CD4-positive, alpha-beta memory T cell (primary cell): Measurements from ENCODE around the gene PCDHGC4. TPM values are rescaled to one million over a fixed set of nuclear protein-coding genes. Genes with fewer than 3 reads are reported as not detected.

ENCODE experiments used
- CTCF ChIA-PET: fragments of 350-600 bp; sonication (Branson Sonifier 250); formaldehyde crosslinking; loops from one replicate; lab custom pipeline; 2021; ENCODE audit warnings: inconsistent platforms; ENCODE audit not compliant: partially characterized antibody; lab: Charles Lee
- POLR2A ChIA-PET: fragments of 350-600 bp; sonication (Branson Sonifier 250); formaldehyde crosslinking; loops from one replicate; lab custom pipeline; 2021; ENCODE audit not compliant: partially characterized antibody; lab: Charles Lee
- DNase-seq, 5 donors: peaks; one replicate each; pipeline versions ENCODE4 v3.0.0 to v3.0.0-alpha.2; 2020 to 2022; ENCODE audit warnings: mixed read lengths in 1 of 5
- H3K27ac ChIP-seq: one replicate; pipeline ENCODE4 v1.7.0; 2013; ENCODE audit warnings: low read depth, low read length
- H3K27me3 ChIP-seq: 2 replicates; pipeline ENCODE4 v1.7.0; 2013; ENCODE audit warnings: mild to moderate bottlenecking, low read length, moderate library complexity; ENCODE audit not compliant: insufficient read depth
- H3K36me3 ChIP-seq: 2 replicates; pipeline ENCODE4 v1.7.0; 2013; ENCODE audit warnings: mild to moderate bottlenecking, low read length, moderate library complexity; ENCODE audit not compliant: insufficient read depth
- H3K4me1 ChIP-seq: 2 replicates; pipeline ENCODE4 v1.7.0; 2013; ENCODE audit warnings: mild to moderate bottlenecking, low read length, moderate library complexity; ENCODE audit not compliant: insufficient read depth
- H3K4me3 ChIP-seq, 2 donors: one replicate each; pipeline ENCODE4 v1.7.0; 2013; ENCODE audit warnings: low read length in 2 of 2, mild to moderate bottlenecking in 1 of 2
- H3K9me3 ChIP-seq, 2 donors: one replicate each; pipeline ENCODE4 v1.7.0; 2013; ENCODE audit warnings: low read length in 2 of 2, control low read depth in 1 of 2; ENCODE audit not compliant: control insufficient read depth in 1 of 2
- H3K27ac Mint-ChIP-seq, 7 donors: one replicate each; pipeline ENCODE4 v1.8.0; 2020 to 2021; ENCODE audit warnings: mixed read lengths in 7 of 7, mild to moderate bottlenecking in 6 of 7, inconsistent platforms in 3 of 7, moderate library complexity in 3 of 7
- H3K27me3 Mint-ChIP-seq, 2 donors: one replicate each; pipeline ENCODE4 v1.8.0; 2020 to 2021; ENCODE audit warnings: mixed read lengths in 2 of 2
- H3K36me3 Mint-ChIP-seq, 2 donors: one replicate each; pipeline ENCODE4 v1.8.0; 2020 to 2021; ENCODE audit warnings: mixed read lengths in 2 of 2, inconsistent platforms in 1 of 2, mild to moderate bottlenecking in 1 of 2
- H3K4me1 Mint-ChIP-seq, 4 donors: one replicate each; pipeline ENCODE4 v1.8.0; 2020 to 2021; ENCODE audit warnings: mixed read lengths in 4 of 4, mild to moderate bottlenecking in 1 of 4
- H3K4me3 Mint-ChIP-seq, 8 donors: one replicate each; pipeline ENCODE4 v1.8.0; 2020 to 2021; ENCODE audit warnings: mixed read lengths in 8 of 8, mild to moderate bottlenecking in 7 of 8, moderate library complexity in 6 of 8, inconsistent platforms in 3 of 8
- H3K9me3 Mint-ChIP-seq, 8 donors: one replicate each; pipeline ENCODE4 v1.8.0; 2020 to 2021; ENCODE audit warnings: mixed read lengths in 8 of 8, mild to moderate bottlenecking in 5 of 8, inconsistent platforms in 3 of 8, moderate library complexity in 1 of 8
- intact Hi-C: fragments of 100-400 bp; cut with micrococcal nuclease; formaldehyde crosslinking; loops from one replicate; pipeline ENCODE4 v1.15.1; 2023
- polyA plus RNA-seq, 2 donors: library from polyadenylated mRNA; unstranded; fragments of 300-500 nt; fragmentation: Illumina TruSeq; gene quantifications; one replicate each; pipeline ENCODE4 v1.2.3, GENCODE V29; 2021
- total RNA-seq, 2 experiments: library from RNA; stranded (reverse); gene quantifications; one replicate each; pipeline ENCODE4 v1.2.3, GENCODE V29; 2021

Gene PCDHGC4
- total and polyA plus RNA-seq, 4 experiments from 2014 or later: 0.11 TPM; not detected in 3

GRCh38 chr5:141489841-141490240 is 5.0 kb downstream of the PCDHGC4 start:
- Mint-ChIP-seq H3K4me3 (peak overlapping the region in 1 of 8 donors; percentile 23), H3K9me3 (no peaks in the 10 kb centered on the region), H3K27ac (no peak overlapping the region), H3K36me3 (no peaks in the 10 kb centered on the region), H3K27me3 (peaks cover 70% of the 10 kb centered on the region in 2 donors), H3K4me1 (peaks cover 5 to 18% (median 13%) of the 10 kb centered on the region in 4 donors)
- Histone ChIP-seq H3K4me3 (no peak overlapping the region), H3K4me1 (peaks cover 26% of the 10 kb centered on the region), H3K27ac (no peak overlapping the region), H3K9me3 (no peaks in the 10 kb centered on the region), H3K36me3 (no peaks in the 10 kb centered on the region), H3K27me3 (peaks cover 52% of the 10 kb centered on the region)
- ChIA-PET POLR2A (no interaction called here), CTCF (interaction anchor here (1.7 kb wide), 1 partner anchor 68 kb away, joined by 3 read pairs; no protein-coding TSS in a partner anchor)
- no peak for DNase-seq
- intact Hi-C loops: no loop called here

GRCh38 chr5:141490271-141490670 is 5.4 kb downstream of the PCDHGC4 start:
- peaks cover 47% of the 10 kb centered on the region for H3K27me3 ChIP-seq
- H3K9me3 ChIP-seq: no peaks in the 10 kb centered on the region
- Mint-ChIP-seq H3K36me3 (no peaks in the 10 kb centered on the region), H3K4me3 (peak overlapping the region in 2 of 8 donors; percentile 23 to 78), H3K4me1 (peaks cover 5 to 16% (median 9%) of the 10 kb centered on the region in 4 donors), H3K27me3 (peaks cover 66 to 70% of the 10 kb centered on the region in 2 donors), H3K9me3 (no peaks in the 10 kb centered on the region), H3K27ac (no peak overlapping the region)
- H3K27ac ChIP-seq: no peak overlapping the region
- intact Hi-C loops: no loop called here
- DNase-seq: no peak
- POLR2A ChIA-PET: no interaction called here
- H3K36me3 ChIP-seq: no peaks in the 10 kb centered on the region
- CTCF ChIA-PET: interaction anchor here (1.7 kb wide), 1 partner anchor 68 kb away, joined by 3 read pairs; no protein-coding TSS in a partner anchor
- H3K4me1 ChIP-seq: peaks cover 22% of the 10 kb centered on the region
- no peak overlapping the region for H3K4me3 ChIP-seq

- ChIA-PET CTCF (no interaction called here), POLR2A (no interaction called here)
- Mint-ChIP-seq H3K36me3 (no peaks in the 10 kb centered on the region), H3K27ac (no peak overlapping the region), H3K4me3 (peak overlapping the region in 5 of 8 donors; percentile 42 to 78 (median 64)), H3K9me3 (no peaks in the 10 kb centered on the region), H3K27me3 (peaks cover 68 to 73% of the 10 kb centered on the region in 2 donors), H3K4me1 (peaks cover 8 to 19% (median 14%) of the 10 kb centered on the region in 4 donors)
- no peak for DNase-seq
- intact Hi-C loops: no loop called here
- Histone ChIP-seq H3K27me3 (peaks cover 42% of the 10 kb centered on the region), H3K36me3 (no peaks in the 10 kb centered on the region), H3K9me3 (no peaks in the 10 kb centered on the region), H3K4me3 (no peak overlapping the region), H3K4me1 (peaks cover 19% of the 10 kb centered on the region), H3K27ac (no peak overlapping the region)
Measured at GRCh38 chr5:141490771-141491170, 5.9 kb downstream of the PCDHGC4 start.

GRCh38 chr5:141491323-141492167 is 6.7 kb downstream of the PCDHGC4 start:
- Mint-ChIP-seq H3K27ac (no peak overlapping the region), H3K4me1 (peaks cover 8 to 19% (median 14%) of the 10 kb centered on the region in 4 donors), H3K4me3 (peak overlapping the region; percentile 27 to 76 (median 68)), H3K36me3 (no peaks in the 10 kb centered on the region), H3K27me3 (peaks cover 64 to 74% of the 10 kb centered on the region in 2 donors), H3K9me3 (no peaks in the 10 kb centered on the region)
- peaks cover 43% of the 10 kb centered on the region for H3K27me3 ChIP-seq
- intact Hi-C loops: no loop called here
- H3K27ac ChIP-seq: no peak overlapping the region
- H3K4me3 ChIP-seq: no peak overlapping the region
- no peaks in the 10 kb centered on the region for H3K36me3 ChIP-seq
- CTCF ChIA-PET: interaction anchor here (1.4 kb wide), 1 partner anchor 34 kb away, joined by 3 read pairs; no protein-coding TSS in a partner anchor
- H3K9me3 ChIP-seq: no peaks in the 10 kb centered on the region
- POLR2A ChIA-PET: no interaction called here
- peaks cover 19% of the 10 kb centered on the region for H3K4me1 ChIP-seq
- DNase-seq: no peak

GRCh38 chr5:141492168-141492885 is 7.5 kb downstream of the PCDHGC4 start:
- Mint-ChIP-seq H3K9me3 (no peaks in the 10 kb centered on the region), H3K4me3 (peak overlapping the region; percentile 27 to 76 (median 68)), H3K4me1 (peaks cover 8 to 19% (median 14%) of the 10 kb centered on the region in 4 donors), H3K36me3 (no peaks in the 10 kb centered on the region), H3K27me3 (peaks cover 60 to 70% of the 10 kb centered on the region in 2 donors), H3K27ac (no peak overlapping the region)
- CTCF ChIA-PET: interaction anchor here (1.4 to 2.2 kb wide), 3 partner anchors 20 to 80 kb away, joined by 3 to 8 read pairs (median 3); partner anchors contain the start of gene PCDHGA10
- peaks cover 35% of the 10 kb centered on the region for H3K27me3 ChIP-seq
- intact Hi-C loops: no loop called here
- H3K27ac ChIP-seq: no peak overlapping the region
- no peaks in the 10 kb centered on the region for H3K36me3 ChIP-seq
- POLR2A ChIA-PET: no interaction called here
- peak in 2 of 5 donors; percentile 17 to 21 for DNase-seq
- peaks cover 19% of the 10 kb centered on the region for H3K4me1 ChIP-seq
- no peak overlapping the region for H3K4me3 ChIP-seq
- no peaks in the 10 kb centered on the region for H3K9me3 ChIP-seq

- peaks cover 30% of the 10 kb centered on the region for H3K27me3 ChIP-seq
- H3K4me3 Mint-ChIP-seq: no peak overlapping the region
- H3K27ac ChIP-seq: no peak overlapping the region
- H3K4me1 ChIP-seq: peaks cover 19% of the 10 kb centered on the region
- H3K27me3 Mint-ChIP-seq: peaks cover 53 to 64% of the 10 kb centered on the region in 2 donors
- H3K4me1 Mint-ChIP-seq: peaks cover 8 to 19% (median 14%) of the 10 kb centered on the region in 4 donors
- POLR2A ChIA-PET: no interaction called here
- H3K4me3 ChIP-seq: no peak overlapping the region
- no peaks in the 10 kb centered on the region for H3K36me3 ChIP-seq
- no peaks in the 10 kb centered on the region for H3K9me3 ChIP-seq
- H3K36me3 Mint-ChIP-seq: peaks cover 0 to 4% of the 10 kb centered on the region in 2 donors
- CTCF ChIA-PET: interaction anchor here (1.4 to 2.2 kb wide), 2 partner anchors 19 to 81 kb away, joined by 3 to 8 read pairs; partner anchors contain the start of gene PCDHGA10
- no peak for DNase-seq
- H3K27ac Mint-ChIP-seq: no peak overlapping the region
- peaks cover 0 to 4% (median 0%) of the 10 kb centered on the region in 8 donors for H3K9me3 Mint-ChIP-seq
- intact Hi-C loops: no loop called here
Measured at GRCh38 chr5:141493500-141494422, 8.9 kb downstream of the PCDHGC4 start.
